Panc1 (cell line): ENCODE data around the gene GON4L.

Experiments used
- CTCF ChIP-seq: fragments of 450-650 bp; IDR thresholded peaks from 2 replicates; pipeline ENCODE4 v1.5.1; 2017; ENCODE audit warnings: mild to moderate bottlenecking
- POLR2AphosphoS5 ChIP-seq: IDR thresholded peaks from 2 replicates; pipeline ENCODE4 v1.6.1; 2012; ENCODE audit warnings: mild to moderate bottlenecking, low read depth, low read length, moderate library complexity
- TCF7L2 ChIP-seq: IDR thresholded peaks from 2 replicates; pipeline ENCODE4 v1.6.1; 2011; ENCODE audit warnings: mild to moderate bottlenecking, low read depth, low read length, inconsistent platforms

GRCh38 chr1:155882766-155883165 lies 25.8 kb upstream of the GON4L start:
- no peak for TF ChIP-seq CTCF
- no peak for TF ChIP-seq TCF7L2
- no peak for TF ChIP-seq POLR2AphosphoS5
